ENCODE data around the gene MATN4. TPM values are rescaled to one million over a fixed set of nuclear protein-coding genes. Genes with fewer than 3 reads are reported as not detected.

MATN4 gene, protein sequence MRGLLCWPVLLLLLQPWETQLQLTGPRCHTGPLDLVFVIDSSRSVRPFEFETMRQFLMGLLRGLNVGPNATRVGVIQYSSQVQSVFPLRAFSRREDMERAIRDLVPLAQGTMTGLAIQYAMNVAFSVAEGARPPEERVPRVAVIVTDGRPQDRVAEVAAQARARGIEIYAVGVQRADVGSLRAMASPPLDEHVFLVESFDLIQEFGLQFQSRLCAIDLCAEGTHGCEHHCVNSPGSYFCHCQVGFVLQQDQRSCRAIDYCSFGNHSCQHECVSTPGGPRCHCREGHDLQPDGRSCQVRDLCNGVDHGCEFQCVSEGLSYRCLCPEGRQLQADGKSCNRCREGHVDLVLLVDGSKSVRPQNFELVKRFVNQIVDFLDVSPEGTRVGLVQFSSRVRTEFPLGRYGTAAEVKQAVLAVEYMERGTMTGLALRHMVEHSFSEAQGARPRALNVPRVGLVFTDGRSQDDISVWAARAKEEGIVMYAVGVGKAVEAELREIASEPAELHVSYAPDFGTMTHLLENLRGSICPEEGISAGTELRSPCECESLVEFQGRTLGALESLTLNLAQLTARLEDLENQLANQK
- total RNA-seq, result not detected in 2 replicates

DNA sequence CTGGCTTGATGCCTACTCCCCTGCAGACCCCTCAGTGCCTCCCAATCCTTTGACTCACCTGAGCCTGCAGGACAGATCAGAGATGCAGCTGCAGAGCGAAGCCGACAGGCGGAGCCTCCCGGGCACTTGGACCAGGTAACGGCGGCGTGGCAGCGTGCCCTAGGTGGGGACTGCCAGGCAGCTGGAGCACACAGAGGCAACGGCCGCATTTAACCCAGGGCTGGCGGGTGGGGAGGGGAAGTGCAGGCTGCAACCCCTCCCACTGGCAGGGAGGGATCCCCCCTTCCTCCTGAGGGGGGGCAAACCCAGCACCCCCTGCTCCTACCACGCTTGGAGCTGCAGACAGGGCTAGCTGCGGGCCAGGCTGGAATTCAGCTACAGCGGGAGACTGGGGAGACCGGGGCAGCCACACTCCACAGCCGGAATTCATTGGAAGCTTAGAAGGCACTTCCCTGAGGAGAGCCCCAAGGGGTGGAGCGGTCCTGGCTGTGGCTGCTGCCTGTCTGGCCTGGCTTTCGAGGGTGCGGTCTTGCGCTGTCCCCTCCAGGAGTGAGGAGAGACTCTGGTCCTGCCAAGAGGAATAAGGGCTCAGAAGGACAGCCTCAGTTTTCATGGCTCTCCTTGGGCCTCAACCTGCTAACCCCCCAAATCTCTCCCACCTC is at the start of gene MATN4:
Gene MATN4 (minus strand): TSS at position 183 of the 662 bp plus-strand sequence. CDS start 2,717 bp downstream, outside the sequence.

DNA sequence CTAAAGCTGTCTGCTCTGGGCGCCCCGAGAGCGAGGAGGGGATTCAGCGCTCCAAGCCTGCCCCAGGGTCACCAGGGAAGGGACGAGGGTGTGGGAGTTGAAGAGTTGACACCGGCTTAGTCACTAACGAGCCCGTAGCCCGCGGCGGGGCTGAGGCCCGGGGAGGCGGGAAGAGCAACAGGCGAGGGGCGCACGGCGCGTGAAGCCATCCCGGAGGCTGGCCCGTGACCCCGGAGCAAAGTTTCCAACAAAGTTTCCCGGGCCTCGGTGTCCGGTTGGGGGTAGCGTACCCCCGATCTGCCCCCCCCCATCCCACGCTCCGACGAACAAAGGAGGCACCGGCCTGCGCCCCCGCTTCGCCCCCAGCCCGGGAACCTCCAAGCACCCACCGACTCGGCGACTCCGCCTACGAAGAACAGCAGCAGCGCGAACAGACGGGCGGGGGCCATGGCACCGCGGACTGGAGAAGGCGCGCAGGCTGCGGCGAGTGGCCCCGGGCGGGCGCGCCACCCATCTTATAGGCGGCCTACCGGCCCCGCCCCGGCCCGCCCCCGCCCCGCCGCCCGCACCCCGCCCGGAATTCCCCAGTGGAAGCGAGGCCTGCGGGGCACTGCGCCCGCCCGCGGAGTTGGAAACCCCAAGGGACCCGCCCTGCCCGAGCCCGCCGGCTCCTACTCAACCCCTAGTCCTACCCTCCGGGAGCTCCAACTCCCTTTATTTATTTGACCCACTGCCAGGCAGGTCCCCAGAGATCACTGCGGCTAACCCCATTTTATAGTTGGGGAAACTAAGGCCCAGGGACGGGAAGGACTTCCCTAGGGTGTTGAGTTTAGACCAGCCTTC is 40.1 kb upstream of the MATN4 start, which contains the start of gene SDC4:
Gene SDC4 (minus strand): TSS at position 489 of the 843 bp plus-strand sequence. CDS start 40 bp downstream, at position 449.

DNA sequence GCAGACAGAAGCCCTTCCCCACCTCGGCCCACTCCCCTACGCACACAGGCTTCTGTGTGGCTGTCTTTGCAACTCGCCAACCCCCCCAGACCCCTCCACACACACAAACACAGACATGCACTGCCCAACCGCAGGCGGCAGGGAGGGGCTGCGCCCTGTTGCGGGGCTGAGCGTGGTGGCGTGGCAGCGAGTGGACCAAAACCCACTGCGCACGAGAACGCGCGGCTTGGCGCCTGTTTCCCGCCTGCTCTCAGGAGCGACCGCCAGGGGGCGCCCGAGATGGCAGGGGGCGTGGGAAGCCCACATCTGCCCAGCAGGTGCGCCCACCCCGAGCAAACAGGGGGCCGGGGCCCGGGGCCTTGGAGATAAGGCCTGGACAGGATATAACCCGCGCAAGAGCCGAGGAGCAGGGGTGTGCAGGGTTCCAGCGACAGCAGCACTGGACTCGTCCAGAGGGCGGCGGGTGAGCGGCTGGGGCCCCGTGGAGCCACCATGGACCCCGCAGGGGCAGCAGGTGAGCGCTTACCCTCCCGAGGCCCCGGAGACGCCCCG is 1.6 kb downstream of the MATN4 start, which contains the start of gene RBPJL:
Gene RBPJL (plus strand): TSS at position 410 of the 552 bp plus-strand sequence. CDS start 83 bp downstream, at position 493.

DNA sequence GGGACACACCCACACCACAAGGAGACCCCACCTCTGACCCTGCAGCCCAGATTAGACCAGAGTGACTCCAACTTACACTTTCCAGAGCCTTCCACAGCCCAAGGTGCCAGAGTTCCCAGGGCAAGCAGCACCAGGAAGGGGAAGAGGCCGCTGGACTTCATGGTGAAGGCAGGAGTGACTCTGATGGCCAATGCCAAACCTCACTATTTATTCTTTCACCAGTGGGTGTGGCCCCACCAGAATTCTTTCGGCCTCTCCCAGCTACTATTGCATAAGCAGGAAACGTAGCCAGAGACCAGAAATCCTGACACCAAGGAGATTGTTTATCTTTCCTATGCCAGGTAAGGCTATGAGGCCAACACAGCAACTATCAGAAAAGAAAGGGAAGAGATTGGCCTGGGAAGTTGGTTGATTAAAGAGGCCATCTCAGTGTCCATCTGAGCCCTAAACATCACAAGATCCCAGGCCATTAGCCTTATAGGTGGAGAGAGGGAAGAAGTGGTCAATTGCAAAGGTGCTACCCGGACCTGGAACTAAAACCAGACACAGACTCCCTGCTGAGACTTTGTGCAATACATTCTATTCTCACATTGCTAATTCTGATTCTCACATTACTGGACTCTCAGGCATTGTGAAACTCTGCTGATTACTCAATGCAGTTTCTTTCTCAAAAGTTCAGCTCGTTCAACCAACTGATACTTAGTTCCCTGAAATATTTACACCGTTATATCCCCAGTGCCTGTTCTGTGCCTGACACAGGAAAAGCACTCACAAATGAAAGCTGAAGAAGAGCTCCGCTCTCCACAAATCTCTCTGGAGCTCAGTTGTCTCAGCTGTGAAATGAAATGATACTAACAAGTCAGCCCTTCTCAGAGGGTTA is 53.5 kb downstream of the MATN4 start, which contains the start of gene SLPI:
Gene SLPI (minus strand): TSS at position 182 of the 880 bp plus-strand sequence. CDS start 21 bp downstream, at position 161.

Other genes starting within 250 kb of the MATN4 start
- 0.30 and 0.34 TPM in 2 replicates for gene KCNS1, start 207.2 kb downstream of the MATN4 start, total RNA-seq
- not detected in 2 replicates for gene WFDC5, start 193.1 kb downstream of the MATN4 start, total RNA-seq
- not detected in 2 replicates for gene WFDC12, start 183.8 kb downstream of the MATN4 start, total RNA-seq
- gene PI3, start 133.4 kb downstream of the MATN4 start, total RNA-seq, result not detected in 2 replicates
- gene SEMG1, start 101.3 kb downstream of the MATN4 start, total RNA-seq, result not detected in 2 replicates
- gene SEMG2, start 86.9 kb downstream of the MATN4 start, total RNA-seq, result not detected in 2 replicates
- gene SLPI, start 53.7 kb downstream of the MATN4 start, total RNA-seq, result not detected in 2 replicates
- gene RBPJL, start 1.5 kb downstream of the MATN4 start, total RNA-seq, result not detected in 2 replicates
- 117 and 122 TPM in 2 replicates for gene SDC4, start 40.1 kb upstream of the MATN4 start, total RNA-seq
- 29.1 and 38.7 TPM in 2 replicates for gene SYS1, start 54.9 kb upstream of the MATN4 start, total RNA-seq
- gene TP53TG5, start 70.0 kb upstream of the MATN4 start, total RNA-seq, result not detected in 2 replicates
- 9.6 and 12.8 TPM in 2 replicates for gene DBNDD2, start 100.0 kb upstream of the MATN4 start, total RNA-seq
- 91.5 and 94.7 TPM in 2 replicates for gene PIGT, start 107.8 kb upstream of the MATN4 start, total RNA-seq
- not detected in 2 replicates for gene WFDC2, start 161.5 kb upstream of the MATN4 start, total RNA-seq
- not detected in 2 replicates for gene SPINT3, start 207.3 kb upstream of the MATN4 start, total RNA-seq
- not detected in 2 replicates for gene WFDC6, start 231.2 kb upstream of the MATN4 start, total RNA-seq
- gene EPPIN, start 239.1 kb upstream of the MATN4 start, total RNA-seq, result not detected in 2 replicates